Naive thymus-derived CD4-positive, alpha-beta T cell (primary cell): ENCODE results near the gene B4GALNT4. TPM values are rescaled to one million over a fixed set of nuclear protein-coding genes. Genes with fewer than 3 reads are reported as not detected.

Experiments used
- ATAC-seq: fragments of 150-1000 bp; cut with Tn5 transposase; 2 replicates; pipeline ENCODE4 v1.10.0; 2021; ENCODE audit warnings: mild to moderate bottlenecking, moderate library complexity
- CTCF ChIA-PET: fragments of 350-600 bp; sonication (Branson Sonifier 250); formaldehyde crosslinking; loops from one replicate; lab custom pipeline; 2021; ENCODE audit warnings: antibody characterized with exemption; lab: Charles Lee
- POLR2A ChIA-PET: fragments of 350-600 bp; sonication (Branson Sonifier 250); formaldehyde crosslinking; loops from one replicate; lab custom pipeline; 2021; ENCODE audit warnings: antibody characterized with exemption, inconsistent platforms; lab: Charles Lee
- DNase-seq, 9 donors: peaks; one replicate each; pipeline versions ENCODE4 v3.0.0 to v3.0.0-alpha.2; 2020 to 2022; ENCODE audit warnings: mixed read lengths in 1 of 9
- H3K27ac ChIP-seq: one replicate; pipeline ENCODE4 v1.7.0; 2013; ENCODE audit warnings: mild to moderate bottlenecking, low read depth, low read length, moderate library complexity
- H3K27me3 ChIP-seq, 2 donors: one replicate each; pipeline ENCODE4 v1.7.0; 2013; ENCODE audit warnings: low read length in 2 of 2, mild to moderate bottlenecking in 2 of 2, moderate library complexity in 2 of 2; ENCODE audit not compliant: control insufficient read depth in 2 of 2, insufficient read depth in 2 of 2
- H3K36me3 ChIP-seq, 3 experiments: 1 replicate in 2 of 3; 2 replicates in 1 of 3; pipeline ENCODE4 v1.7.0; 2013; ENCODE audit warnings: low read length in 3 of 3, mild to moderate bottlenecking in 3 of 3, moderate library complexity in 1 of 3; ENCODE audit not compliant: insufficient read depth in 3 of 3, control insufficient read depth in 2 of 3
- H3K4me1 ChIP-seq, 2 donors: one replicate each; pipeline ENCODE4 v1.7.0; 2013; ENCODE audit warnings: low read length in 2 of 2, mild to moderate bottlenecking in 2 of 2, moderate library complexity in 1 of 2; ENCODE audit not compliant: control insufficient read depth in 2 of 2, insufficient read depth in 2 of 2
- H3K4me3 ChIP-seq: 2 replicates; pipeline ENCODE4 v1.7.0; 2013; ENCODE audit warnings: mild to moderate bottlenecking, low read length
- H3K9me3 ChIP-seq, 3 experiments: 1 replicate in 2 of 3; 2 replicates in 1 of 3; pipeline ENCODE4 v1.7.0; 2013; ENCODE audit warnings: low read length in 3 of 3; ENCODE audit not compliant: control insufficient read depth in 2 of 3
- H3K27ac Mint-ChIP-seq, 9 donors: one replicate each; pipeline ENCODE4 v1.8.0; 2020 to 2022; ENCODE audit warnings: mixed read lengths in 9 of 9, mild to moderate bottlenecking in 8 of 9, moderate library complexity in 5 of 9, inconsistent platforms in 2 of 9
- H3K27me3 Mint-ChIP-seq, 5 donors: one replicate each; pipeline ENCODE4 v1.8.0; 2021 to 2022; ENCODE audit warnings: mixed read lengths in 5 of 5, mild to moderate bottlenecking in 1 of 5
- H3K36me3 Mint-ChIP-seq, 5 donors: one replicate each; pipeline ENCODE4 v1.8.0; 2020 to 2022; ENCODE audit warnings: mixed read lengths in 5 of 5, mild to moderate bottlenecking in 3 of 5, inconsistent platforms in 1 of 5
- H3K4me1 Mint-ChIP-seq, 7 donors: one replicate each; pipeline ENCODE4 v1.8.0; 2020 to 2022; ENCODE audit warnings: mixed read lengths in 7 of 7, mild to moderate bottlenecking in 3 of 7, inconsistent platforms in 1 of 7
- H3K4me3 Mint-ChIP-seq, 10 donors: one replicate each; pipeline ENCODE4 v1.8.0; 2020 to 2022; ENCODE audit warnings: mild to moderate bottlenecking in 10 of 10, mixed read lengths in 10 of 10, moderate library complexity in 6 of 10, inconsistent platforms in 2 of 10
- H3K9me3 Mint-ChIP-seq, 11 donors: one replicate each; pipeline ENCODE4 v1.8.0; 2020 to 2022; ENCODE audit warnings: mixed read lengths in 11 of 11, mild to moderate bottlenecking in 4 of 11, inconsistent platforms in 1 of 11, moderate library complexity in 1 of 11
- intact Hi-C, 2 donors: fragments of 100-400 bp; cut with micrococcal nuclease; formaldehyde crosslinking; loops; one replicate each; pipeline ENCODE4 v1.15.1; 2023
- polyA plus RNA-seq, 2 donors: library from polyadenylated mRNA; unstranded; fragments of 300-500 nt; fragmentation: Illumina TruSeq; gene quantifications; one replicate each; pipeline ENCODE4 v1.2.3, GENCODE V29; 2021
- total RNA-seq, 6 experiments: library from RNA in 5 of 6; stranded (reverse) in 5 of 6; gene quantifications; 1 replicate in 5 of 6; 2 replicates in 1 of 6; pipeline ENCODE4 v1.2.3 and lab custom pipeline; 2021 to 2026

The B4GALNT4 gene
- total and polyA plus RNA-seq, 7 experiments from 2014 or later = 0.14 to 11.8 (median 2.6) TPM; not detected in 1

DNA sequence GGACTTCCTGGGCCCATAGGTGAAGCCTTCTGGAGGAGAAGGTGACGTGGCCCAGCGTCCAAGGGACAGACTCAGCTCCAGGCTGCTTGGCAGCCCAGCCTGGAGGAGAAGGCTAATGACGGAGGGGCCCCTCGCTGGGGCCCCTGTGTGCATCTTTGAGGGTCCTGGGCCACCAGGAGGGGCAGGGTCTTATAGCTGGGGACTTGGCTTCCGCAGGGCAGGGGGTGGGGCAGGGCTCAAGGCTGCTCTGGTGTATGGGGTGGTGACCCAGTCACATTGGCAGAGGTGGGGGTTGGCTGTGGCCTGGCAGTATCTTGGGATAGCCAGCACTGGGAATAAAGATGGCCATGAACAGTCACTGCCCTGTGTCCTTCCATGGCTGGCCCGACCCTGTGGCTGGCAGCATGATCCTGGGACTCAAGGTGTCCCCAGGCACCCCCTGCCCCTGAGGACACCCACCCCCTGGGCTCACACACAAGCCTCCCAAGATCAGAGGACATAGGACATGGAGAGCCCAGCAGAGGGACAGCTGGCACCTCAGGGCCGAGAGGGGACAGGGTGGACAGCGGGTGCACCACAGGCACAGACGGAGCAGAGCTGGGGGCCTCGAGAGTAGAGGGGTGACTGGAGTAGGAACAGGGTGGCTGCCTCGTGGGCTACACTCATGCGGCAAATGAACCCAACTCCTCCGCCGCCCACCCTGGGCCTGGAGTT, 35.4 kb downstream of the B4GALNT4 start:
- Histone ChIP-seq H3K4me3 (no peak overlapping the region), H3K27me3 (no peaks in the 10 kb centered on the region), H3K36me3 (peaks cover 0 to 27% (median 0%) of the 10 kb centered on the region in 3 experiments), H3K4me1 (peaks cover 9 to 13% of the 10 kb centered on the region in 2 donors), H3K9me3 (no peaks in the 10 kb centered on the region), H3K27ac (peak overlapping the region; percentile 17)
- DNase-seq (peak in 2 of 9 donors; percentile 6 to 8), ATAC-seq (no peak)
- ChIA-PET POLR2A (interaction anchor here (0.7 to 7.7 kb wide), 6 partner anchors 8 to 198 kb away, joined by 3 to 109 read pairs (median 4); partner anchors contain the start of genes BET1L, PTDSS2, RIC8A and SIGIRR), CTCF (interaction anchor here (3.3 kb wide), 1 partner anchor 45 kb away, joined by 36 read pairs; the partner anchor contains the start of gene PTDSS2)
- H3K36me3 Mint-ChIP-seq = peaks cover 0 to 2% (median 0%) of the 10 kb centered on the region in 5 donors
- peaks cover 0 to 2% (median 0%) of the 10 kb centered on the region in 5 donors for H3K27me3 Mint-ChIP-seq
- intact Hi-C loops = loop anchor here in 1 of 2 donors (5.0 kb wide), 2 partner anchors 137 to 318 kb away; no protein-coding TSS in a partner anchor
- H3K4me1 Mint-ChIP-seq = peaks cover 2 to 21% (median 7%) of the 10 kb centered on the region in 7 donors
- H3K4me3 Mint-ChIP-seq = peak overlapping the region in 2 of 10 donors; percentile 39 to 53
- no peaks in the 10 kb centered on the region for H3K9me3 Mint-ChIP-seq
- peak overlapping the region in 7 of 9 donors; percentile 51 to 82 (median 70) for H3K27ac Mint-ChIP-seq

- no peaks in the 10 kb centered on the region for H3K9me3 ChIP-seq
- DNase-seq = peak in 1 of 9 donors; percentile 6
- peak overlapping the region in 8 of 9 donors; percentile 51 to 82 (median 67) for H3K27ac Mint-ChIP-seq
- H3K4me1 Mint-ChIP-seq = peaks cover 4 to 21% (median 6%) of the 10 kb centered on the region in 7 donors
- no peaks in the 10 kb centered on the region for H3K27me3 Mint-ChIP-seq
- peaks cover 0 to 2% (median 0%) of the 10 kb centered on the region in 5 donors for H3K36me3 Mint-ChIP-seq
- no peaks in the 10 kb centered on the region for H3K9me3 Mint-ChIP-seq
- peaks cover 9 to 13% of the 10 kb centered on the region in 2 donors for H3K4me1 ChIP-seq
- H3K27me3 ChIP-seq = no peaks in the 10 kb centered on the region
- H3K4me3 ChIP-seq = no peak overlapping the region
- ChIA-PET CTCF (interaction anchor here (3.3 kb wide), 1 partner anchor 44 kb away, joined by 36 read pairs; the partner anchor contains the start of gene PTDSS2), POLR2A (interaction anchor here (0.7 to 7.7 kb wide), 7 partner anchors 9 to 130 kb away, joined by 3 to 109 read pairs (median 7); partner anchors contain the start of genes PGGHG, PTDSS2 and SIGIRR)
- peaks cover 0 to 34% (median 0%) of the 10 kb centered on the region in 3 experiments for H3K36me3 ChIP-seq
- H3K4me3 Mint-ChIP-seq = peak overlapping the region in 4 of 10 donors; percentile 35 to 79 (median 46)
- no peak for ATAC-seq
- intact Hi-C loops = loop anchor here in 1 of 2 donors (5.0 kb wide), 2 partner anchors 138 to 317 kb away; no protein-coding TSS in a partner anchor
- peak overlapping the region; percentile 17 for H3K27ac ChIP-seq
Measured at GRCh38 chr11:405323-405953, 36.1 kb downstream of the B4GALNT4 start.

- Histone ChIP-seq H3K27ac (peak overlapping the region; percentile 75), H3K4me1 (peaks cover 9 to 13% of the 10 kb centered on the region in 2 donors), H3K27me3 (no peaks in the 10 kb centered on the region), H3K36me3 (peaks cover 0 to 34% (median 0%) of the 10 kb centered on the region in 3 experiments), H3K9me3 (no peaks in the 10 kb centered on the region), H3K4me3 (no peak overlapping the region)
- no peaks in the 10 kb centered on the region for H3K9me3 Mint-ChIP-seq
- H3K27ac Mint-ChIP-seq = peak overlapping the region in 5 of 9 donors; percentile 23 to 82 (median 72)
- H3K36me3 Mint-ChIP-seq = peaks cover 0 to 2% (median 0%) of the 10 kb centered on the region in 5 donors
- H3K27me3 Mint-ChIP-seq = no peaks in the 10 kb centered on the region
- intact Hi-C loops = loop anchor here (2.0 to 5.0 kb wide), 5 partner anchors 131 to 316 kb away; partner anchors contain the start of genes LRRC56 (in 1 of the 2), PSMD13 (in 1 of the 2) and SIRT3 (in 1 of the 2)
- POLR2A ChIA-PET = interaction anchor here (0.6 to 7.7 kb wide), 18 partner anchors 9 to 413 kb away, joined by 3 to 109 read pairs (median 4); partner anchors contain the start of genes BET1L, PGGHG, PNPLA2 and PTDSS2
- H3K4me3 Mint-ChIP-seq = peak overlapping the region in 4 of 10 donors; percentile 32 to 60 (median 45)
- DNase-seq = peak in 1 of 9 donors; percentile 11
- CTCF ChIA-PET = interaction anchor here (1.0 to 3.3 kb wide), 4 partner anchors 10 to 287 kb away, joined by 3 to 36 read pairs (median 6); partner anchors contain the start of gene PTDSS2
- ATAC-seq = no peak
- H3K4me1 Mint-ChIP-seq = peaks cover 4 to 21% (median 6%) of the 10 kb centered on the region in 7 donors
Measured at GRCh38 chr11:405954-406795, 36.9 kb downstream of the B4GALNT4 start.

DNA sequence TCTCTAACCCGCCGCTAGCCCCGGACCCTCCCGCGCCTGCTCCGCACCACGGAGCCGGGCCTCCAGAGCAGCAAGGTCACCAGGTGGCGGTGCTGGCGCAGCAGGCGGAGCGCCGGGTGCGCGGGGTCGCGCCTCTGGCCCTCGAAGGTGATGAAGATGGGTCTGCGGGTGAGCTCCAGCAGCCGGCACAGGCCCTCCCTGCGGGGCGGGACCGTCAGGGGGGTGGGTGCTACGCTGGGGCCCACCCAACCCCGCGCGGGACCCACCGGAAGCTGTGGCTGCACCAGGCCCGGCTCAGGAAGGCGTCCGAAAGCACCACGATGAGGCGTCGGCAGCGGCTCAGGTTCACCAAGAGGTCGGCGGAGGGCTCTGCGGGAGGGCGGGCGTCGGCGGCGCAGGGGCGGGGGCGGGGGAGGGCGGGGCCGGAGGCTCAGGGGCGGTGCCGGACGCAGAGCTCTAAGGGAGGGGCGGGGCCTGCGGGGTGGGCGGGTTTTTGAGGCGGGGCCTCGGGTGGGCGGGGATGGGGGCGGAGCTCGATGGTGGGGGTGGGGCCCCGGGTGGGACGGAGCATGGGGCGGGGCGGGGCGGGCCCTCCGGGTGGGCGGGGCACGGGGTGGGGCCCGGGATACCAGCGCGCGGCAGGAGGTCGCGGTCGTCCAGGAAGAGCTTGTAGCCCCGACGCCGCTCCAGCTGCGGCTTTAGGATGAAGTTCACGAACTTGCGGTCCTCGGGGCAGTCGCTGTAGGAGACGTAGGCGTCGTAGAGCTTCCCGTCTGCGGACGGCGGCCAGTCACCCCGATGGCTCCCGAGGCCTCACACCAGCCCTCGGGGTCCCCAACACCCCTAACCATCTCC, 37.7 kb downstream of the B4GALNT4 start:
- peak overlapping the region in 7 of 9 donors; percentile 21 to 85 (median 51) for H3K27ac Mint-ChIP-seq
- Histone ChIP-seq H3K9me3 (no peaks in the 10 kb centered on the region), H3K36me3 (peaks cover 0 to 34% (median 0%) of the 10 kb centered on the region in 3 experiments), H3K4me1 (peaks cover 9 to 13% of the 10 kb centered on the region in 2 donors), H3K27me3 (no peaks in the 10 kb centered on the region), H3K27ac (peak overlapping the region; percentile 75), H3K4me3 (no peak overlapping the region)
- peak overlapping the region in 6 of 10 donors; percentile 12 to 60 (median 38) for H3K4me3 Mint-ChIP-seq
- H3K27me3 Mint-ChIP-seq = no peaks in the 10 kb centered on the region
- peak; percentile 90 for ATAC-seq
- ChIA-PET POLR2A (interaction anchor here (0.5 to 7.7 kb wide), 23 partner anchors 8 to 412 kb away, joined by 3 to 109 read pairs (median 3); partner anchors contain the start of genes BET1L, PGGHG, PNPLA2 and PSMD13), CTCF (interaction anchor here (1.0 to 3.3 kb wide), 5 partner anchors 9 to 286 kb away, joined by 3 to 36 read pairs (median 4); partner anchors contain the start of gene PTDSS2)
- peak; percentile 80 to 93 (median 92) for DNase-seq
- peaks cover 0 to 2% (median 0%) of the 10 kb centered on the region in 5 donors for H3K36me3 Mint-ChIP-seq
- peaks cover 4 to 21% (median 6%) of the 10 kb centered on the region in 7 donors for H3K4me1 Mint-ChIP-seq
- intact Hi-C loops = loop anchor here (1.0 to 5.0 kb wide), 12 partner anchors 8 to 315 kb away; partner anchors contain the start of genes BET1L (in 2 of the 2), PSMD13 (in 2 of the 2), RIC8A (in 2 of the 2) and SIRT3 (in 2 of the 2)
- no peaks in the 10 kb centered on the region for H3K9me3 Mint-ChIP-seq
